DOHH2 (cell line): ENCODE data around the gene OR13H1.
"Not testable (repeated sequence)": the region's sequence is repeated elsewhere in the genome, so short reads cannot be mapped to it uniquely, and the experiment has no call there.

Experiments
- H3F3A ChIP-seq: fragments of 200-600 bp; sonication (generic), shearing (Covaris generic); 2 replicates; pipeline ENCODE4 v1.6.0; 2016; ENCODE audit warnings: antibody characterized with exemption, mild to moderate bottlenecking; ENCODE audit not compliant: control insufficient read depth, insufficient read depth
- H3K27ac ChIP-seq: fragments of 200-600 bp; sonication (generic); 2 replicates; pipeline ENCODE4 v1.5.1; 2014; ENCODE audit warnings: low read depth, mild to moderate bottlenecking, low read length, moderate library complexity
- H3K27me3 ChIP-seq: fragments of 200-600 bp; sonication (generic); 2 replicates; pipeline ENCODE4 v1.6.1; 2014; ENCODE audit warnings: mild to moderate bottlenecking, low read length, mixed read lengths; ENCODE audit not compliant: control insufficient read depth
- H3K36me3 ChIP-seq: fragments of 200-600 bp; sonication (generic); 2 replicates; pipeline ENCODE4 v1.6.1; 2014; ENCODE audit warnings: mild to moderate bottlenecking, low read length, moderate library complexity, mixed read lengths; ENCODE audit not compliant: control insufficient read depth
- H3K4me1 ChIP-seq: fragments of 200-600 bp; sonication (generic); 2 replicates; pipeline ENCODE4 v1.6.1; 2014; ENCODE audit warnings: mild to moderate bottlenecking, low read length, mixed read lengths; ENCODE audit not compliant: control insufficient read depth
- H3K4me2 ChIP-seq: fragments of 200-600 bp; sonication (generic); 2 replicates; pipeline ENCODE4 v1.6.0; 2014; ENCODE audit warnings: mild to moderate bottlenecking, low read length, moderate library complexity
- H3K4me3 ChIP-seq: fragments of 200-600 bp; sonication (generic); 2 replicates; pipeline ENCODE4 v1.5.1; 2014; ENCODE audit warnings: mild to moderate bottlenecking, low read length, mixed read lengths
- H3K79me2 ChIP-seq: fragments of 200-600 bp; sonication (generic); 2 replicates; pipeline ENCODE4 v1.6.1; 2014; ENCODE audit warnings: mild to moderate bottlenecking, low read length, mixed read lengths; ENCODE audit not compliant: control insufficient read depth
- H3K9me2 ChIP-seq: fragments of 200-600 bp; sonication (generic); replicated peaks from 2 replicates; pipeline ENCODE4 v1.6.1; 2014; ENCODE audit warnings: mild to moderate bottlenecking, low read length, mixed read lengths; ENCODE audit not compliant: control insufficient read depth
- H3K9me3 ChIP-seq: fragments of 200-600 bp; sonication (generic); 2 replicates; pipeline ENCODE4 v1.6.1; 2014; ENCODE audit warnings: antibody characterized with exemption, low read length, mixed read lengths; ENCODE audit not compliant: control insufficient read depth, insufficient read depth
- H4K20me1 ChIP-seq: fragments of 200-600 bp; sonication (generic); 2 replicates; pipeline ENCODE4 v1.6.0; 2014; ENCODE audit warnings: low read depth, mild to moderate bottlenecking, antibody characterized with exemption, low read length, moderate library complexity; ENCODE audit not compliant: control insufficient read depth, insufficient read depth
- CTCF ChIP-seq: fragments of 200-600 bp; sonication (generic); IDR thresholded peaks from one replicate; pipeline ENCODE4 v1.5.1; 2014; ENCODE audit warnings: antibody characterized with exemption, mild to moderate bottlenecking, low read depth, low read length; ENCODE audit not compliant: poor library complexity, severe bottlenecking
- EZH2phosphoT487 ChIP-seq: fragments of 200-600 bp; sonication (generic); IDR thresholded peaks from 2 replicates; pipeline ENCODE4 v1.6.1; 2017; ENCODE audit warnings: borderline replicate concordance, mild to moderate bottlenecking, antibody characterized with exemption, low read length, moderate library complexity, mixed read lengths

The OR13H1 gene

GRCh38 chrX:131543774-131544173 is at the start of gene OR13H1:
OR13H1 (plus strand) TSS chrX:131544074; CDS start chrX:131544074, 0 bp downstream.
- Histone ChIP-seq H3K4me1 (no peaks in the 10 kb centered on the region), H3K4me2 (no peak within 1 kb of the TSS), H3K27ac (no peak within 1 kb of the TSS), H3K79me2 (no peaks in the 10 kb centered on the region), H3F3A (no peaks in the 10 kb centered on the region), H3K4me3 (no peak within 1 kb of the TSS), H3K9me3 (no peaks in the 10 kb centered on the region), H4K20me1 (no peaks in the 10 kb centered on the region), H3K36me3 (no peaks in the 10 kb centered on the region), H3K9me2 (no peaks in the 10 kb centered on the region), H3K27me3 (no peaks in the 10 kb centered on the region)
- TF ChIP-seq EZH2phosphoT487: no peak
- no peak for TF ChIP-seq CTCF

GRCh38 chrX:131501556-131501955 is 42.3 kb upstream of the OR13H1 start:
- not testable (repeated sequence) for H3K27ac ChIP-seq, H3K79me2 ChIP-seq, H3K4me2 ChIP-seq, H3K9me3 ChIP-seq, H3K9me2 ChIP-seq, H3F3A ChIP-seq, H3K4me3 ChIP-seq, H3K4me1 ChIP-seq, H4K20me1 ChIP-seq, H3K36me3 ChIP-seq, H3K27me3 ChIP-seq

GRCh38 chrX:131513159-131513914 is 30.5 kb upstream of the OR13H1 start:
- TF ChIP-seq EZH2phosphoT487: no peak
- no peak for TF ChIP-seq CTCF
- Histone ChIP-seq H3K9me2 (no peaks in the 10 kb centered on the region), H4K20me1 (no peaks in the 10 kb centered on the region), H3K4me1 (no peaks in the 10 kb centered on the region), H3K9me3 (no peaks in the 10 kb centered on the region), H3K4me3 (no peak overlapping the region), H3F3A (no peaks in the 10 kb centered on the region), H3K79me2 (no peaks in the 10 kb centered on the region), H3K27ac (no peak overlapping the region), H3K36me3 (no peaks in the 10 kb centered on the region), H3K27me3 (no peaks in the 10 kb centered on the region), H3K4me2 (no peak overlapping the region)

- H3F3A ChIP-seq: no peaks in the 10 kb centered on the region
- no peaks in the 10 kb centered on the region for H3K9me3 ChIP-seq
- no peaks in the 10 kb centered on the region for H3K4me1 ChIP-seq
- H3K27me3 ChIP-seq: no peaks in the 10 kb centered on the region
- H3K4me2 ChIP-seq: no peak overlapping the region
- H3K36me3 ChIP-seq: no peaks in the 10 kb centered on the region
- H3K27ac ChIP-seq: no peak overlapping the region
- no peaks in the 10 kb centered on the region for H4K20me1 ChIP-seq
- no peaks in the 10 kb centered on the region for H3K79me2 ChIP-seq
- H3K4me3 ChIP-seq: no peak overlapping the region
- TF ChIP-seq CTCF: no peak
- H3K9me2 ChIP-seq: no peaks in the 10 kb centered on the region
Measured at GRCh38 chrX:131521824-131522223, 22.1 kb upstream of the OR13H1 start.
